ENCODE data around the gene SLC12A9. TPM values are rescaled to one million over a fixed set of nuclear protein-coding genes. Genes with fewer than 3 reads are reported as not detected.

Gene SLC12A9
- total RNA-seq, 1 experiment from 2014 or later: 17.2 TPM

GRCh38 chr7:100884736-100885439, 32.4 kb downstream of the SLC12A9 start:
- DNase-seq (ENCODE audit: low read depth): no peak

- no peak for DNase-seq (ENCODE audit: low read depth)
Observed at GRCh38 chr7:100885440-100886141, 33.1 kb downstream of the SLC12A9 start.

GRCh38 chr7:100886142-100886935, 33.8 kb downstream of the SLC12A9 start:
- no peak for DNase-seq (ENCODE audit: low read depth)

- no peak for DNase-seq (ENCODE audit: low read depth)
Observed at GRCh38 chr7:100886936-100887515, 34.5 kb downstream of the SLC12A9 start.

- no peak for DNase-seq (ENCODE audit: low read depth)
Observed at GRCh38 chr7:100887516-100888290, 35.2 kb downstream of the SLC12A9 start.

- peak; percentile 40 for DNase-seq (ENCODE audit: low read depth)
Observed at GRCh38 chr7:100888291-100888987, 35.9 kb downstream of the SLC12A9 start.

- DNase-seq (ENCODE audit: low read depth): no peak
Observed at GRCh38 chr7:100888988-100889750, 36.7 kb downstream of the SLC12A9 start, which contains the start of gene UFSP1. TSS of gene UFSP1 (minus strand) at chr7:100889715. CDS start at chr7:100889271, 444 bp downstream.

- no peak for DNase-seq (ENCODE audit: low read depth)
Observed at GRCh38 chr7:100890653-100891567, 38.4 kb downstream of the SLC12A9 start.

- peak; percentile 79 for DNase-seq (ENCODE audit: low read depth)
Observed at GRCh38 chr7:100891568-100892247, 39.2 kb downstream of the SLC12A9 start.

- DNase-seq (ENCODE audit: low read depth): no peak
Observed at GRCh38 chr7:100892364-100893317, 40.1 kb downstream of the SLC12A9 start.

- DNase-seq (ENCODE audit: low read depth): no peak
Observed at GRCh38 chr7:100893318-100893895, 40.9 kb downstream of the SLC12A9 start.

GRCh38 chr7:100893910-100894721, 41.6 kb downstream of the SLC12A9 start:
- no peak for DNase-seq (ENCODE audit: low read depth)

- no peak for DNase-seq (ENCODE audit: low read depth)
Observed at GRCh38 chr7:100894860-100895700, 42.6 kb downstream of the SLC12A9 start.

- DNase-seq (ENCODE audit: low read depth): no peak
Observed at GRCh38 chr7:100895701-100895955, 43.1 kb downstream of the SLC12A9 start, which contains the start of gene ACHE. TSS of gene ACHE (minus strand) at chr7:100895888. CDS start at chr7:100894232, 1,656 bp downstream.
